GM21447 (cell line): Measurements from ENCODE around the gene LRP11.
"Not testable (repeated sequence)": the region's sequence is repeated elsewhere in the genome, so short reads cannot be mapped to it uniquely, and the experiment has no call there.

Source experiments
- ATAC-seq: cut with Tn5 transposase; IDR thresholded peaks from one replicate; pipeline ENCODE4 v1.9.1; 2021; ENCODE audit not compliant: unreplicated experiment

The LRP11 gene

DNA sequence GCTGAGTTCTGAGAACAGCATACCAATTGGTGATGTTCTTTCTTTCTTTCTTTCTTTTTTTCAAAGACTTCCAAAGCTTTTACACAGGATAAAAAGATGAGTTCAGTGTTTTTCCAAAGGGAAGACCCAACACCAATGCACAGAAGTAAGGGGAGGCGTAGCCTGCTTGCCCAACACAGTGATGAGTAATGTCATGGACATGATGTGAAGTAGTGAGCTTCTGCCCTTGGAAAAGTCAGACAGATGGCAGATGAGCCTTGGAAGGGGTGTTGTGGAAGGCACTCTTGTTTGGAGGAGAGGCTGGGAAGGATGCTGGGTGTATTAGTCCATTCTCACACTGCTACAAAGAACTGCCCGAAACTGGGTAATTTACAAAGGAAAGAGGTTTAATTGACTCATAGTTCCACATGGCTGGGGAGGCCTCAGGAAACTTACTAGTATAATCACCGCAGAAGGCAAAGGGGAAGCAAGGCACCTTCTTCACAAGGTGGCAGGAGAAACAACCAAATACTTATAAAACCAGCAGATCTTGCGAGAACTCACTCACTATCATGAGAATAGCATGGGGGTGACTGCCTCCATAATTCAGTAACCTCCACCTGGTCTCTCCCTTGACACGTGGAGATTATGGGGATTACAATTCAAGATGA is 12.6 kb downstream of the LRP11 start:
- no peak for ATAC-seq

DNA sequence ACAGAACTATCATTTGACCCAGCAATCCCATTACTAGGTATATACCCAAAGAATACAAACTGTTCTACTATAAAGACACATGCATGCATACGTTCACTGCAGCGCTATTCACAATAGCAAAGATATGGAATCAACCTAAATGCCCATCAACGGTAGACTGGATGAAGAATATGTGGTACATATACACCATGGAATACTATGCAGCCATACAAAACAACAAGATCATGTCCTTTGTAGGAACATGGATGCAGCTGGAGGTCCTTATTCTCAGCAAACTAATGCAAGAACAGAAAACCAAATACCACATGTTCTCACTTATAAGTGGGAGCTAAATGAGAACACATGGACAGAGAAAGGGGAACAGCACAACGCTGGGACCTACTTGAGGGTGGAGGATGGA is 15.8 kb downstream of the LRP11 start:
- ATAC-seq = not testable (repeated sequence)

DNA sequence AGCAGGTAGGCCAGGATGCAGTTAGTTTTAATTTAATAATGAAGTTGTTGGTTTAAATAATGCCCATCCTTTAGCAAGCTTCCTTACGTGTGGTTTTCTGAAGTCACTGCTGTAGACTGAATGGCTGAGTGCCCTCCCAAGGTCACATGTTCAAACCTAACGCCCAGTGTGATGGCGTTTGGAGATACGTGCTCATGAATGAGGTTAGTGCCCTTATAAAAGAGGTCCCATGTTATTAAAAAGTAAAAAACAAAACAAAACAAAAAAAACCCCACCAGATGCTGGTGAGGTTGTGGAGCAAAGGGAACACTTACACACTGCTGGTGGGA is 16.3 kb downstream of the LRP11 start:
- ATAC-seq = no peak

GRCh38 chr6:149846321-149846720 is 17.8 kb downstream of the LRP11 start:
- ATAC-seq = no peak

- ATAC-seq = no peak
Observed at GRCh38 chr6:149845549-149845948, 18.6 kb downstream of the LRP11 start.

DNA sequence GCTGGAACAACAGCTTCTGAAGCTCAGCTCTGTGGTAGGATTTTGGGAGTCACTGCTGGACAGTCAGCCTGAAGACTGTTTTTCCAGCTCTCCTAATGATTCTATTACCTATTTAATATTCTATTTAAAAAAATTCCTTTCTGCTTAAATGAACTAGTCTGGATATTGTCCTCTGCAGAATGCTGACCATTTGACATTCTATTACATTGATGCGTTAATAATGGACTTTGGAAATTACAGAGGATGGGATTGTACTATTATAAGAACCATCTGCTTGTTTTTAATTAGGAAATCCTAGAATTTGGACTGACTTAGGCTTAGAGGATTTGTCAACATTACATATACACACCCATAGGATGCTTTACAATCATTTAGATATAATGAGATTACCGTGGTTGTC is 19.7 kb downstream of the LRP11 start:
- ATAC-seq = no peak

DNA sequence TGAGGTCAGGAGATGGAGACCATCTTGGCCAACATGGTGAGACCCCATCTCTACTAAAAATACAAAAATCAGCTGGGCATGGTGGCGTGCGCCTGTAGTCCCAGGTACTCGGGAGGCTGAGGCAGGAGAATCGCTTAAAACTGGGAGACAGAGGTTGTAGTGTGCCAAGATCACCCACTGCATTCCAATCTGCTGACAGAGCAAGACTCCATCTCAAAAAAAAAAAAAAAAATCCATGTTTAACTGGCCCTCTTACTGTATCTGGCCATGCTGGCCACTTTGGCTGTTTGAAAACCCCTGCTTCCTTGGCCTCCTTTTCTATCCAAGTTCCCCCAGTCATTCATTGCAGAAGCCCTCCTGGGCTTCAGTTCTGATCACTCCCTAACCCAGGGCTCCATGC is 20.1 kb downstream of the LRP11 start:
- ATAC-seq = not testable (repeated sequence)

- ATAC-seq = no peak
Observed at GRCh38 chr6:149843051-149843633, 21.0 kb downstream of the LRP11 start.

DNA sequence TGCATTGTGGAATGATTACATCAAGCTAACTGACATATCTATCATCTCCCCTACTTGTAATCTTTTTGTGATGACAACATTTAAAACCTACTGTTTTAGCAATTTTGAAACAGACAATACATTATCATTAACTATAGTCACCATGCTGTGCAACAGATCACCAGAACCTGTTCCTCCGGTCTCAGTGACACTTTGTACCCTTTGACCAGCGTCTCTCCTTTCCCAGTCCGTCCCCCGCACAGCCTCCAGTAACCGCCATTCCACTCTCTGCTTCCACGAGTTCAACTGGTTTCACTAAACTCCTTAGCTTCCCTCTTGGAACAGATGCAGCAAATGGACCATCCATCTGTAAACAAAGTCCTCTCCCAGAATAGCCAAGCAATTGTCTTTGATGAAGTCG is 21.8 kb downstream of the LRP11 start:
- ATAC-seq = no peak

DNA sequence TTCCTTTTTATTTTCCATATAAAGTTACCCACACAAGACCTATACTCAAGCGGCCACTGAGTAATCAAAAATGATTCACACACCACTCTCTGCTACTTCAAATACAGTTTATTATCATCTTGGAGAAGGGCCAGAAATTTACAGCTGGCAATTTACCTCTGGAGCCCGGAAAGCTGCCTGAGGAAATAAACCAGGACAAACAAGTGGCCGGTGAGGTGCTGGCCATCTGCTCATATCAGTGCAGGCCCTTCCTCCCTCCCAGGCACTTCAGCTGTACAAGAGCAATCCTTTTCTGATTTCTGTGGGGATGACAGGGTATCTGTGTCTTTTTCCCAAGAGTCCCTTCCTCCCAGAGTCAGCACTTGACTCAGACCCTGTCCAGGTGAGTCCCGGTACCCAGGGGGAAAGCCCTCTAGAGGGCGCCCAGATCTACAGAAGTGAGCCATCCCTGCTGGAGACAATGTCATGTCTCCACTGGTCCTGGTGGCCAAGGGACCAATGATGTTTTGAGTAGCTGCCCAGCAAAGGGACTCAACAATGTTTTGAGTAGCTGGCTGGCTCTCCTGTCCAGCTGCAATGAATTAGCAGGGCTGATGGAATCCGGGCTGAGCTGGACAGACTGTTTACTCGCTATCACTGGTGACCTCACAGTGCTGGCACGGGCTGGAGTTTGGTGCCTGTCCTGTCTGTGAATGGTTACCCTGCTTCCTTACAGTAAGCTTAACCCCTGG is 23.6 kb downstream of the LRP11 start:
- peak; percentile 61 for ATAC-seq

DNA sequence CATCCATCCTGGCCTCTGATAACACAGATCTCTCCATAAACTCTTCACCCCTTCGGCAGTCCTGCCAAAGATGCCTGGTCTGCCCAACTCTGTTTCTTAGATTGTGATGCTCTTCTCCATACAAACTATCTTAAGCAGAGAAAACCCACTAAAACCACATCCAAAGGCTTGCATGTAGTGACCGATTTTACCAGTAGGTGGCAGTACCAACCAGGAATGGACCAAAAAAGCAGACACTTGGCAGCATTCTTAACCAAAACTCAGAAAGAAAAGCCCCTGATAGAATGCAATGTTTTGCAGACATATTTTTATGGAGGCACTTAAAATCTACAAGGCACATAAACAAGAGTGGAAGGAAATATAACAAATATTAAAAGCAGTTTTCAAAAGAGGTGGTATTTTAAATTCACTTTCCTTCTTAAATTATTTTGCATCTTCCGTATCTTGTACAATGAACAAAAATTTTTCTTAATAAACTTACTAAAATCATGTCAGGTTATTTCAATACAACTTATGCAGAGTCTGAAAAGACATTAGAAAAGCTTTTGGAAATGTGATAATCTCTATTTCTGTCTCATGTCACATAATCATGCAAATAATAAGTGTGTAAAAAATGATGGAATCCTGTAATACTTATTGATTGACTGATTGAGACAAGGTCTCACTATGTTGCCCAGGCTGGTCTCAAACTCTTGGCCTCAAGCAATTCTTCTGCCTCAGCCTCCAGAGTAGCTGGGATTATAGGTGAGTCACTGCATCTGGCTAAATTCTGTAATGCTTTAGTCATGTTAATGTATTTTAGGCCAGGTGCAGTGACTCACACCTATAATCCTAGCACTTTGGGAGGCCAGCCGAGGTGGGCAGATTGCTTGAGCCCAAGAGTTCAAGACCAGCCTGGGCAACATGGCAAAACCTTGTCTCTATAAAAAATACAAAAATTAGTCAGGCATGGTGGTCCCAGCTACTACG is 29.4 kb downstream of the LRP11 start:
- no peak for ATAC-seq

DNA sequence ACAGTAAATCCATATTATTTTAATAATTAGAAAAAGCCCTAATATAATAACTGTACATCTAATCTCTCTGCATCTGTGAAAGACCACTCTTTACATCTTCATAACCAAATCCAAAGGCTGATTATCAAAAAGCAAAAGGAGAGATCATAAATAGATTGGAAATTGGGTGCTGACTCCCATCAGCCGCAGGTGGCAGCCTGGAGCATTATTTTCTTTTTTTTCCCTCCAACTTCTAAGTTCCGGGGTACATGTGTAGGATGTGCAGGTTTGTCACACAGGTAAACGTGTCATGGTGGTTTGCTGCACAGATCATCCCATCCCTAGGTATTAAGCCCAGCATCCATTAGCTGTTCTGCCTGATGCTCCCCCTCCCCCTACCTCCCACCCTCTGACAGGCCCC is 30.5 kb downstream of the LRP11 start:
- ATAC-seq = no peak

DNA sequence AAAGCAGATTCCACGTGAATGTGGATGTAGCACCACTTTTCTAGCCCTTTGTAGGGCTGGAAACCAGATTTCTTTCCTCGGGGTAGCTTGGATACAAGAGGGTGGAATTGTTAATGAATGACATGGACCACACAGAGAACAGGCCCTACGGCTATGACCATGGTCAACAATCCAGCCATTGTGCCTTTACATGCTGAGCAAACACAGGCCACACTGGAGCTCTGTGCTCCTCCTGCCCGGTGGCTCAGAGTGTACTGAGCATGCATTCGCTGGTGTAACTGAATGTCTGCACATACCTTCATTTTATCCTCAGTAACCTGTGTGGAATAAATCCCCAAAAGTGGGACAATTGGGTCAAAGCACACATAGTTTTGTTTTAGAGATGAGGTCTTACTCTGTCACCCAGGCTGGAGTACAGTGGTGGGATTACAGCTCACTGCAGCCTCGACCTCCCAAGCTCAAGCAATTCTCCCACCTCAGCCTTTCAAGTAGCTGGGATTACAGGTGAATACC is 32.8 kb downstream of the LRP11 start:
- no peak for ATAC-seq

DNA sequence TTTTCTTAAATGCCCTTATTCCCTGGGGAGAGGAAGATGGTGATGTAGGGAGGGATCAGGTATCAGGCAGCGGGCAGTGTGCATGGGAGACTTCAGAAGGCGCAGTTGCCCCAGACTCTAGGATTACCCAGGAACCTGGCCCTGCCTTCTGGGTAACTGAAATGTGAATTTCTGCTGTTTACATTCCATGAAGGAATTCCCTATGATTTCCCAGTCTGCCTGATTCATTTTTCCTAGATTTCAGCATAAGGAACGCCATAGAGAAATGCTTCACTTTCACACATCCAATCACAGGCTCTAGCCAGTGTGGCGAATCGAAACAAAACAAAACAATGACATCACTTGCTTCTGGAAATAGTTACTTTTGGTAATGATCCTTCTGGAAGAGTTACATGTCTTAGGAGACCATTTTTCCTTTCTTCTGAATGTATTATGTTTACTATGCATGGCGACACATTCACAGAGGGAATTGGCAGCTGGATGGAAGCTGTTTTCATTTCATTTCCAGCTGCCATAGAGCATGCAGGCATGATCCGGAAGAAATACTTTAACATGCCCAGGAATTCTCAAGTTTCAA is 33.3 kb downstream of the LRP11 start:
- no peak for ATAC-seq

DNA sequence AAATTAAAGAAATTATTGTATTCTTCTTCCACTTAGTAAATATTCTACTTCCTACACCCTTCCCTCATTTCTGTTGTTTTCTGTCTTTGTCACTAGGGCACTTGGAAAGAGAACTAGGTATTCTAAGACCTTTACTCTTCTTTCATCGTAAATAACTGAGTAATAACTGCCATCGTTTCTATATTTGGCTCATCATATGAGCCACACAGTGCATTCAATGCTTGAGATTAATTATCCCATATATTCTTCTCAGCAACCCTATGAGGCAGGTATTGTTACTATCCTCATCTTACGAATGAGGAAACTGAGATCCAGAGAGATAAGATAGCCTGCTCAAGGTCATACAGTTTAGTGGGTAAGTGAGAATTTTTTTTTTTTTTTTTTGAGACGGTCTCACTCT is 38.9 kb downstream of the LRP11 start:
- no peak for ATAC-seq

GRCh38 chr6:149823013-149823412 is 41.1 kb downstream of the LRP11 start:
- ATAC-seq = no peak

DNA sequence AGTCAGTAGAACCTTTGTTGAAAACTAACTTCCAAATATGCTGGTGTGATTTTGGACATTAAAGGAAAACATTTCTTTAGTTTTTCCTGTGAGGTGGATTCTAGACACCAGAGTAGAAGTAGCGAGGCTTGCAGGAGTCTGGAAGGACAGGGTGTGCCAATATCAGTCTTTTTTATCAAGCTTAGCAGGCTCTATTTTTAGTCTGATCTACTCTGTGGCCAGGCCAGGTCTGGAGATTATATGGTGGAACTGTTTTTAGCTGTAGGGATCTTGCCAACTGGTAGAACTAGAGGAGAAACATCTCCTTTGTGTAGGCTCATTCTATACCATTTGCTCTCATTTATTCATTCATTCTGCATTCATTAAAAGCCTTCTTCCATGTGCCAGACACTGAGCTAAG is 42.7 kb downstream of the LRP11 start:
- no peak for ATAC-seq

DNA sequence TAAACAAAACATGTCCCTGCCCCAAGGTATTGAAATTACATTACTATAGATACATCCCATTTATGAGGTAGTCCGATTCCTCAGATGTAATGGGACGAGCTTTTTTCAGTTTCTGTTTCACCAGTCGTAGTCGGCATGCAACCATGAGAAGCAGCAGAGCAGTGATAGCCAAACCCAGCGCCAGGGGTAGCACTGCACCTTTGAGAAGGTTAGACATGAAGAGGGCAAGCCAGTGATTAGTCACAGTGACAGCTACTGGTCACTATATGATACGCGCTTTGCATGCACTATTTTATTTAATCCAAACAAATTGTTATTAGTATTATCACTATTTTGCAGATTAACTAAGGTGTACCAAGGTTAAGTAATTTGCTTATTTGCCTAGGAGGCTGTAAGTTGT is 43.7 kb downstream of the LRP11 start:
- no peak for ATAC-seq

DNA sequence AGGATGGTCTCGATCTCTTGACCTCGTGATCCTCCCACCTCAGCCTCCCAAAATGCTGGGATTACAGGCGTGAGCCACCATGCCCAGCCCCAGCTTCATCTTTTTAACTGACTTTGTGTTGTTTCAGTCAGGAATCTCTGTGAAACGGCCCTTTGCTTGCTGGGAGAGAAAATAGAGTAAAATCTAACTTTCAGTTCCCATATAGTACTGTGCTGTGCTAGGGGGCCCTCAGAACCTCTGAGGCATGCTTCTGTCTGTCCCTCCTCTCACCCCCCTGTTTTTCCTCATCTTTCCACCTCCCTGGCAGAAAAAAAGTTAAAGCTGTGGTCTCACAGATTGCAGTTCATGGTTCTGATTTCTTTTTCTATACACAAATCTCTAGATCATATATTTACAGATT is 48.4 kb downstream of the LRP11 start:
- peak; percentile 63 for ATAC-seq

DNA sequence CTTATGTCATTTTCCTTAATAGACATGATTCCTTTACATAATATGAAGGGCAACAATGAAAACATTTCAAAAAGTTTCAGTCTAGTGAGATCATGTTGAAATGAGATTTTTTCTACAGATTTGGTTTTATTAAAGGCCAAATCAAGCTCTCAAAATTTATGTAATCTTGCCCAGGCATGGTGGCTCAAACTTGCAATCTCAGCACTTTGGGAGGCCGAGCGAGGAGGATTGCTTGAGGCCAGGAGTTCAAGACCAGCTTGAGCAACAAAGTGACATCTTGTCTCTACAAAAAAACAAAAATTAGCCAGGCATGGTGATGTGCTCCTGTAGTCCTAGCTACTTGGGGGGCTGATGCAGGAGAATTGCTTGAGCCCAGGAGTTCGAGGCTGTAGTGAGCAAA is 50.8 kb downstream of the LRP11 start:
- ATAC-seq = no peak

DNA sequence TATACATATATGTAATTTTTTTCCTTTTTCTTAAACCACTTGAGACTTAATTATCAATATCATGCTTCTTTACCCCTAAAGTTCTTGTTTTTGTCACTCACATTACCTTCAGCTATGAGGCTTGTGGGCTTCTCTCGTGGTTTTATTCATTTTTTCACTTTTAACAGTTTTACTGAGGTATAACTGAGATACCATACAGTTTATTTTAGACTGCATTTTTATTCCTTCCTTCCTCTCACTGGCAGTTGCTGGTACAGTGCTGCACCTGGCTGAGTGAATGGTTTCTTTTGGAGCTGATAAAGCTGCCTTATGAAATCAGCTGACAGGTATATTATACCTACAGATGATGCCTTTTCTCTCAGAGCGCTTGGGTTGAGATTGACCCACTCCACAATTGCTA is 54.4 kb downstream of the LRP11 start:
- ATAC-seq = no peak
